ENCODE data around the gene CAMTA1.
"Not testable (repeated sequence)": the region's sequence is repeated elsewhere in the genome, so short reads cannot be mapped to it uniquely, and the experiment has no call there.

CAMTA1 gene

GRCh38 chr1:7121622-7121988 lies 336.4 kb downstream of the CAMTA1 start:
- DNase-seq, result peak; percentile 53

- no peak for DNase-seq
Measured at GRCh38 chr1:7127322-7128075, 342.2 kb downstream of the CAMTA1 start.

- no peak for DNase-seq
Measured at GRCh38 chr1:7128293-7128692, 343.0 kb downstream of the CAMTA1 start.

- no peak for DNase-seq
Measured at GRCh38 chr1:7130127-7130526, 344.9 kb downstream of the CAMTA1 start.

- DNase-seq, result no peak
Measured at GRCh38 chr1:7135493-7135892, 350.2 kb downstream of the CAMTA1 start.

GRCh38 chr1:7136166-7136953 lies 351.1 kb downstream of the CAMTA1 start:
- DNase-seq, result no peak

- no peak for DNase-seq
Measured at GRCh38 chr1:7140251-7140650, 355.0 kb downstream of the CAMTA1 start.

GRCh38 chr1:7145947-7146346 lies 360.7 kb downstream of the CAMTA1 start:
- no peak for DNase-seq

- no peak for DNase-seq
Measured at GRCh38 chr1:7146710-7147109, 361.5 kb downstream of the CAMTA1 start.

- DNase-seq, result not testable (repeated sequence)
Measured at GRCh38 chr1:7147581-7148282, 362.5 kb downstream of the CAMTA1 start.

- peak; percentile 57 for DNase-seq
Measured at GRCh38 chr1:7149080-7149838, 364.0 kb downstream of the CAMTA1 start.

GRCh38 chr1:7150724-7151280 lies 365.5 kb downstream of the CAMTA1 start:
- DNase-seq, result no peak

- DNase-seq, result no peak
Measured at GRCh38 chr1:7151978-7152377, 366.7 kb downstream of the CAMTA1 start.

GRCh38 chr1:7152655-7153054 lies 367.4 kb downstream of the CAMTA1 start:
- no peak for DNase-seq

- no peak for DNase-seq
Measured at GRCh38 chr1:7153464-7153863, 368.2 kb downstream of the CAMTA1 start.

GRCh38 chr1:7159116-7159781 lies 374.0 kb downstream of the CAMTA1 start:
- no peak for DNase-seq

- DNase-seq, result not testable (repeated sequence)
Measured at GRCh38 chr1:7168554-7168953, 383.3 kb downstream of the CAMTA1 start.

GRCh38 chr1:7171168-7171567 lies 385.9 kb downstream of the CAMTA1 start:
- no peak for DNase-seq

- no peak for DNase-seq
Measured at GRCh38 chr1:7171574-7171973, 386.3 kb downstream of the CAMTA1 start.

- DNase-seq, result no peak
Measured at GRCh38 chr1:7172804-7173203, 387.6 kb downstream of the CAMTA1 start.

- DNase-seq, result no peak
Measured at GRCh38 chr1:7174561-7174960, 389.3 kb downstream of the CAMTA1 start.

All from right forelimb (tissue), 1 donor.